Astrocyte (in vitro differentiated cells and primary cell): ENCODE results near the gene SGSM2.

Experiments
- CTCF ChIP-seq: IDR thresholded peaks from 2 replicates; pipeline ENCODE4 v1.5.1; 2011; ENCODE audit warnings: low read depth, mild to moderate bottlenecking, inconsistent platforms, low read length, moderate library complexity; ENCODE audit not compliant: insufficient read depth
- EZH2 ChIP-seq: IDR thresholded peaks from 2 replicates; pipeline ENCODE4 v1.6.1; 2012; ENCODE audit warnings: mild to moderate bottlenecking, low read length, inconsistent platforms; ENCODE audit not compliant: insufficient read depth

GRCh38 chr17:2302778-2303203 lies 34.5 kb upstream of the SGSM2 start:
- TF ChIP-seq CTCF: no peak
- no peak for TF ChIP-seq EZH2
